PC-3 (cell line): ENCODE measurements around the gene AVPI1. TPM values are rescaled to one million over a fixed set of nuclear protein-coding genes. Genes with fewer than 3 reads are reported as not detected.
"Not testable (repeated sequence)": the region's sequence is repeated elsewhere in the genome, so short reads cannot be mapped to it uniquely, and the experiment has no call there.

Experiments used
- ATAC-seq: fragments of 200-7000 bp; cut with Tn5 transposase; 2 replicates; pipeline ENCODE4 v1.9.1; 2020; ENCODE audit warnings: mild to moderate bottlenecking, moderate library complexity
- BruUV-seq: library from RNA; stranded (reverse); fragments of 400-500 nt; replicated peaks from 2 replicates; lab custom pipeline; 2021; lab: Mats Ljungman, UMichigan
- CTCF ChIA-PET: fragments of 300-600 bp; sonication (Branson Sonifier 250); formaldehyde crosslinking; loops from one replicate; lab custom pipeline; 2022; ENCODE audit warnings: antibody characterized with exemption; lab: Charles Lee
- POLR2A ChIA-PET: fragments of 300-600 bp; sonication (Branson Sonifier 250); formaldehyde crosslinking; loops from one replicate; lab custom pipeline; 2022; ENCODE audit warnings: antibody characterized with exemption; ENCODE audit not compliant: unreplicated experiment; lab: Charles Lee
- DNase-seq: peaks from one replicate; pipeline ENCODE4 v3.0.0-alpha.2; 2015
- H2AFZ ChIP-seq: fragments of 300-600 bp; sonication (generic); 2 replicates; pipeline ENCODE4 v1.6.0; 2016; ENCODE audit warnings: antibody characterized with exemption, low read length
- H3F3A ChIP-seq: fragments of 300-600 bp; sonication (generic); one replicate; pipeline ENCODE4 v1.6.0; 2017; ENCODE audit warnings: antibody characterized with exemption, low read length, control low read depth, mild to moderate bottlenecking; ENCODE audit not compliant: unreplicated experiment
- H3K27ac ChIP-seq: fragments of 300-600 bp; sonication (generic); 2 replicates; pipeline ENCODE4 v1.5.1; 2016; ENCODE audit warnings: mild to moderate bottlenecking, low read length
- H3K27me3 ChIP-seq: fragments of 300-600 bp; sonication (generic); 2 replicates; pipeline ENCODE4 v1.6.1; 2016; ENCODE audit warnings: low read length, mixed read lengths
- H3K36me3 ChIP-seq: fragments of 300-600 bp; sonication (generic); 2 replicates; pipeline ENCODE4 v1.6.1; 2016; ENCODE audit warnings: low read depth, mixed run types, low read length, mixed read lengths
- H3K4me1 ChIP-seq: fragments of 300-600 bp; sonication (generic); 2 replicates; pipeline ENCODE4 v1.5.1; 2016; ENCODE audit warnings: low read length; ENCODE audit not compliant: insufficient read depth
- H3K4me2 ChIP-seq: fragments of 300-600 bp; sonication (generic); 2 replicates; pipeline ENCODE4 v1.6.0; 2016; ENCODE audit warnings: low read length
- H3K4me3 ChIP-seq: fragments of 300-600 bp; sonication (generic); 2 replicates; pipeline ENCODE4 v1.5.1; 2016; ENCODE audit warnings: mild to moderate bottlenecking, low read length, mixed read lengths
- H3K79me2 ChIP-seq: fragments of 300-600 bp; sonication (generic); 2 replicates; pipeline ENCODE4 v1.6.1; 2017; ENCODE audit warnings: low read length, mixed read lengths
- H3K9ac ChIP-seq: fragments of 300-600 bp; sonication (generic); 2 replicates; pipeline ENCODE4 v1.6.0; 2016; ENCODE audit warnings: mild to moderate bottlenecking, low read length
- H3K9me2 ChIP-seq: fragments of 300-600 bp; sonication (generic); replicated peaks from 2 replicates; pipeline ENCODE4 v1.6.1; 2016; ENCODE audit warnings: mixed run types, low read length, mixed read lengths
- H3K9me3 ChIP-seq: fragments of 300-600 bp; sonication (generic); 2 replicates; pipeline ENCODE4 v1.6.1; 2016; ENCODE audit warnings: low read length, mixed read lengths
- H4K20me1 ChIP-seq: fragments of 300-600 bp; sonication (generic); 2 replicates; pipeline ENCODE4 v1.6.1; 2016; ENCODE audit warnings: low read length, mixed read lengths
- EZH2 ChIP-seq: fragments of 300-600 bp; sonication (generic); IDR thresholded peaks from one replicate; pipeline ENCODE4 v1.6.1; 2017; ENCODE audit warnings: antibody characterized with exemption, mild to moderate bottlenecking, low read length; ENCODE audit not compliant: unreplicated experiment
- EZH2phosphoT487 ChIP-seq: fragments of 300-600 bp; sonication (generic); IDR thresholded peaks from 2 replicates; pipeline ENCODE4 v1.6.1; 2018; ENCODE audit warnings: mild to moderate bottlenecking, antibody characterized with exemption, low read length, borderline replicate concordance
- intact Hi-C: fragments of 100-400 bp; cut with micrococcal nuclease; formaldehyde crosslinking; loops from 2 replicates; pipeline ENCODE4 v1.9.0; 2023
- total RNA-seq: library from RNA; depleted of rRNA; stranded (reverse); fragments of >200 nt; gene quantifications from 2 replicates; pipeline ENCODE4 v1.2.3, GENCODE V29; 2014
- TF ChIP-seq, protein P1 (sequence below): fragments of 300-600 bp; sonication (generic); conservative IDR thresholded peaks from 2 replicates; pipeline ENCODE4 v1.5.1; 2017; ENCODE audit warnings: antibody characterized with exemption, low read depth, mild to moderate bottlenecking, low read length

Gene AVPI1
- total RNA-seq, 1 experiment from 2014 or later = 44.5 TPM

DNA sequence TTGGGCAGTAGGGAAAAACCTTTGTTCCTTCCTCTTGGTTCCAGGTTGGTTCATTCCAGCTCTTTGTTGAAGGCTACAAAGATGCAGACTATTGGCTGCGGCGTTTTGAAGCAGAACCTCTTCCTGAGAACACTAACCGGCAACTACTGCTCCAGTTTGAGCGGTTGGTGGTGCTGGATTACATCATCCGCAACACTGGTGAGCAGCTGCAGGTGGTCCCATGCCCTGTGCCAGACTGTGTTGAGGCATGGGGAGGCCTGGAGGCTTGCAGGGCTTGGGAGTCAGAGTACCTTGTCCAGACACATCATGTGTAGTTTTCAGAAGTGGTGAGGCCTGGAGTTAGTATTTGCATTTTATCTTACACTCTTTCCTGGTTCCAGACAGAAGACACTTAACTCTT is 30.3 kb downstream of the AVPI1 start:
- ChIA-PET CTCF (no interaction called here), POLR2A (no interaction called here)
- H3K9me3 ChIP-seq = no peaks in the 10 kb centered on the region
- H3K27ac ChIP-seq = no peak overlapping the region
- DNase-seq = no peak
- ATAC-seq = no peak
- BruUV-seq = no TSS peak
- no peaks in the 10 kb centered on the region for H3K9me2 ChIP-seq
- H2AFZ ChIP-seq = no peak overlapping the region
- no peak overlapping the region for H3K4me2 ChIP-seq
- no peak for TF ChIP-seq EZH2
- no peak for TF ChIP-seq EZH2phosphoT487
- TF ChIP-seq, protein P1, sequence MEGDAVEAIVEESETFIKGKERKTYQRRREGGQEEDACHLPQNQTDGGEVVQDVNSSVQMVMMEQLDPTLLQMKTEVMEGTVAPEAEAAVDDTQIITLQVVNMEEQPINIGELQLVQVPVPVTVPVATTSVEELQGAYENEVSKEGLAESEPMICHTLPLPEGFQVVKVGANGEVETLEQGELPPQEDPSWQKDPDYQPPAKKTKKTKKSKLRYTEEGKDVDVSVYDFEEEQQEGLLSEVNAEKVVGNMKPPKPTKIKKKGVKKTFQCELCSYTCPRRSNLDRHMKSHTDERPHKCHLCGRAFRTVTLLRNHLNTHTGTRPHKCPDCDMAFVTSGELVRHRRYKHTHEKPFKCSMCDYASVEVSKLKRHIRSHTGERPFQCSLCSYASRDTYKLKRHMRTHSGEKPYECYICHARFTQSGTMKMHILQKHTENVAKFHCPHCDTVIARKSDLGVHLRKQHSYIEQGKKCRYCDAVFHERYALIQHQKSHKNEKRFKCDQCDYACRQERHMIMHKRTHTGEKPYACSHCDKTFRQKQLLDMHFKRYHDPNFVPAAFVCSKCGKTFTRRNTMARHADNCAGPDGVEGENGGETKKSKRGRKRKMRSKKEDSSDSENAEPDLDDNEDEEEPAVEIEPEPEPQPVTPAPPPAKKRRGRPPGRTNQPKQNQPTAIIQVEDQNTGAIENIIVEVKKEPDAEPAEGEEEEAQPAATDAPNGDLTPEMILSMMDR = no peak
- H4K20me1 ChIP-seq = no peaks in the 10 kb centered on the region
- intact Hi-C loops = no loop called here
- H3K36me3 ChIP-seq = peaks cover 21% of the 10 kb centered on the region
- H3K4me1 ChIP-seq = peaks cover 18% of the 10 kb centered on the region
- no peaks in the 10 kb centered on the region for H3F3A ChIP-seq
- H3K9ac ChIP-seq = no peak overlapping the region
- H3K27me3 ChIP-seq = no peaks in the 10 kb centered on the region
- no peak overlapping the region for H3K4me3 ChIP-seq
- H3K79me2 ChIP-seq = peaks cover 3% of the 10 kb centered on the region; the same call in 1 of the 2 replicates

- H3K4me2 ChIP-seq = peak overlapping the region; percentile 53
- peaks cover 31% of the 10 kb centered on the region for H3K36me3 ChIP-seq
- peaks cover 33% of the 10 kb centered on the region for H3K79me2 ChIP-seq
- CTCF ChIA-PET = no interaction called here
- POLR2A ChIA-PET = no interaction called here
- ATAC-seq = peak; percentile 48
- peaks cover 5% of the 10 kb centered on the region for H3F3A ChIP-seq
- no peak overlapping the region for H2AFZ ChIP-seq
- no TSS peak for BruUV-seq
- no peaks in the 10 kb centered on the region for H4K20me1 ChIP-seq
- H3K9ac ChIP-seq = peak overlapping the region; percentile 50; the same call in 1 of the 2 replicates
- TF ChIP-seq, protein P1 = no peak
- no peak for TF ChIP-seq EZH2phosphoT487
- no peak for TF ChIP-seq EZH2
- peak; percentile 96 for DNase-seq
- H3K9me2 ChIP-seq = no peaks in the 10 kb centered on the region
- H3K4me1 ChIP-seq = peaks cover 65% of the 10 kb centered on the region
- intact Hi-C loops = no loop called here
- H3K9me3 ChIP-seq = no peaks in the 10 kb centered on the region
- peak overlapping the region; percentile 84 for H3K27ac ChIP-seq
- peak overlapping the region; percentile 38 for H3K4me3 ChIP-seq
- no peaks in the 10 kb centered on the region for H3K27me3 ChIP-seq
Observed at GRCh38 chr10:97651773-97652172, 35.3 kb downstream of the AVPI1 start.

- Histone ChIP-seq H2AFZ (no peak overlapping the region), H3K9me2 (no peaks in the 10 kb centered on the region), H3K79me2 (peaks cover 43% of the 10 kb centered on the region), H3K27me3 (no peaks in the 10 kb centered on the region), H4K20me1 (no peaks in the 10 kb centered on the region), H3K9me3 (no peaks in the 10 kb centered on the region), H3K4me1 (peaks cover 65% of the 10 kb centered on the region), H3K4me2 (0 out of 2 replicates have a peak overlapping the region, but pooled peaks have one; percentile 53), H3K36me3 (peaks cover 27% of the 10 kb centered on the region), H3K27ac (peak overlapping the region; percentile 84), H3F3A (peaks cover 5% of the 10 kb centered on the region), H3K4me3 (no peak overlapping the region), H3K9ac (peak overlapping the region; percentile 50; the same call in 1 of the 2 replicates)
- no peak for TF ChIP-seq EZH2phosphoT487
- TF ChIP-seq, protein P1 = no peak
- DNase-seq (no peak), ATAC-seq (no peak)
- BruUV-seq = no TSS peak
- POLR2A ChIA-PET = no interaction called here
- CTCF ChIA-PET = no interaction called here
- intact Hi-C loops = no loop called here
Observed at GRCh38 chr10:97650726-97651125, 36.3 kb downstream of the AVPI1 start.

- not testable (repeated sequence) for ATAC-seq, H3K9me3 ChIP-seq, BruUV-seq, H3F3A ChIP-seq, H3K27me3 ChIP-seq, H2AFZ ChIP-seq, DNase-seq, H4K20me1 ChIP-seq, H3K9me2 ChIP-seq
- Histone ChIP-seq H3K36me3 (peaks cover 33% of the 10 kb centered on the region), H3K79me2 (peaks cover 51% of the 10 kb centered on the region), H3K4me1 (peaks cover 65% of the 10 kb centered on the region), H3K27ac (peak overlapping the region; percentile 84), H3K9ac (peak overlapping the region; percentile 18; the same call in 1 of the 2 replicates), H3K4me2 (peak overlapping the region; percentile 40), H3K4me3 (peak overlapping the region; percentile 29; the same call in 1 of the 2 replicates)
- ChIA-PET POLR2A (interaction anchor here (0.5 kb wide), 1 partner anchor 64 kb away, joined by 3 read pairs; the partner anchor contains the start of gene MARVELD1), CTCF (interaction anchor here (1.0 kb wide), 1 partner anchor 28 kb away, joined by 3 read pairs; no protein-coding TSS in a partner anchor)
- intact Hi-C loops = loop anchor here (5.0 kb wide), 1 partner anchor 38 kb away; the partner anchor contains the start of gene AVPI1
Observed at GRCh38 chr10:97649405-97649750, 37.7 kb downstream of the AVPI1 start.
